Brain microvascular endothelial cell (primary cell): ENCODE data around the gene TRIM32.

Experiments
- DNase-seq: peaks from one replicate; pipeline ENCODE4 v3.0.0-alpha.2; 2020
- H3K27ac ChIP-seq: fragments of 250-450 bp; sonication (Bioruptor Pico); 2 replicates; pipeline ENCODE4 v1.5.1; 2020; ENCODE audit warnings: mild to moderate bottlenecking, moderate library complexity
- H3K27me3 ChIP-seq: fragments of 250-450 bp; sonication (Bioruptor Pico); replicated peaks from 2 replicates; pipeline ENCODE4 v1.5.1; 2020; ENCODE audit warnings: mild to moderate bottlenecking
- H3K36me3 ChIP-seq: fragments of 250-450 bp; sonication (Bioruptor Pico); replicated peaks from 2 replicates; pipeline ENCODE4 v1.5.1; 2020; ENCODE audit warnings: mild to moderate bottlenecking
- H3K4me3 ChIP-seq: 2 replicates; pipeline ENCODE4 v1.5.1; 2011; ENCODE audit warnings: low read depth, mild to moderate bottlenecking, control low read depth, low read length, moderate library complexity
- CTCF ChIP-seq: IDR thresholded peaks from 2 replicates; pipeline ENCODE4 v1.5.1; 2011; ENCODE audit warnings: low read depth, mild to moderate bottlenecking, moderate library complexity, low read length, control low read depth, inconsistent platforms; ENCODE audit errors: missing control alignments
- in situ Hi-C: cut with HindIII; loops from 2 replicates; pipeline ENCODE4 v1.10.0; 2017; ENCODE audit warnings: low sequenced_read_pairs, low pct_ligation_motif_present

Gene TRIM32

GRCh38 chr9:116712781-116713180, 25.7 kb downstream of the TRIM32 start:
- Histone ChIP-seq H3K27ac (no peak overlapping the region), H3K36me3 (no peaks in the 10 kb centered on the region), H3K4me3 (no peak overlapping the region), H3K27me3 (no peaks in the 10 kb centered on the region)
- no peak for TF ChIP-seq CTCF
- DNase-seq = no peak
- in situ Hi-C loops = no loop called here

- in situ Hi-C loops = no loop called here
- DNase-seq = no peak
- Histone ChIP-seq H3K27me3 (no peaks in the 10 kb centered on the region), H3K27ac (no peak overlapping the region), H3K4me3 (no peak overlapping the region), H3K36me3 (no peaks in the 10 kb centered on the region)
- no peak for TF ChIP-seq CTCF
These were observed 26.2 kb downstream of the TRIM32 start for GRCh38 chr9:116713271-116713670.

GRCh38 chr9:116715751-116716150, 28.6 kb downstream of the TRIM32 start:
- in situ Hi-C loops = no loop called here
- DNase-seq = no peak
- Histone ChIP-seq H3K27me3 (no peaks in the 10 kb centered on the region), H3K36me3 (no peaks in the 10 kb centered on the region), H3K4me3 (no peak overlapping the region), H3K27ac (no peak overlapping the region)
- TF ChIP-seq CTCF = no peak

GRCh38 chr9:116716438-116716837, 29.3 kb downstream of the TRIM32 start:
- Histone ChIP-seq H3K27ac (no peak overlapping the region), H3K4me3 (no peak overlapping the region), H3K27me3 (no peaks in the 10 kb centered on the region), H3K36me3 (no peaks in the 10 kb centered on the region)
- in situ Hi-C loops = no loop called here
- DNase-seq = no peak
- TF ChIP-seq CTCF = no peak

GRCh38 chr9:116717150-116717549, 30.0 kb downstream of the TRIM32 start:
- in situ Hi-C loops = no loop called here
- TF ChIP-seq CTCF = no peak
- Histone ChIP-seq H3K4me3 (no peak overlapping the region), H3K36me3 (no peaks in the 10 kb centered on the region), H3K27ac (no peak overlapping the region), H3K27me3 (no peaks in the 10 kb centered on the region)
- no peak for DNase-seq

GRCh38 chr9:116718111-116718510, 31.0 kb downstream of the TRIM32 start:
- no peaks in the 10 kb centered on the region for H3K36me3 ChIP-seq
- no peak for DNase-seq
- H3K27me3 ChIP-seq = no peaks in the 10 kb centered on the region
- in situ Hi-C loops = no loop called here
- no peak overlapping the region for H3K4me3 ChIP-seq
- no peak for TF ChIP-seq CTCF
- no peak overlapping the region for H3K27ac ChIP-seq
